Thoracic aorta (tissue), 2 donors: ENCODE results near the gene NHSL2. TPM values are rescaled to one million over a fixed set of nuclear protein-coding genes. Genes with fewer than 3 reads are reported as not detected.
A peak's percentile ranks its signal among the peaks of the same experiment; 100 is the strongest.

Experiments used
- ATAC-seq: fragments of 150-250 bp; one replicate; pipeline ENCODE4 v1.8.0; 2017; ENCODE audit warnings: low read depth; ENCODE audit not compliant: insufficient number of reproducible peaks, low FRiP score
- DNase-seq: peaks from one replicate; pipeline ENCODE4 v3.0.0-alpha.2; 2020; ENCODE audit warnings: low spot score
- H3K27ac ChIP-seq, 2 donors: fragments of 200-600 bp; sonication (generic); 1 replicate in 1 of 2; 2 replicates in 1 of 2; pipeline ENCODE4 v1.5.1; 2016; ENCODE audit warnings: mild to moderate bottlenecking in 2 of 2, moderate library complexity in 2 of 2
- H3K27me3 ChIP-seq: fragments of 200-600 bp; sonication (generic); replicated peaks from 2 replicates; pipeline ENCODE4 v1.6.0; 2016; ENCODE audit warnings: mild to moderate bottlenecking; ENCODE audit not compliant: insufficient read depth
- H3K36me3 ChIP-seq: fragments of 200-600 bp; sonication (generic); one replicate; pipeline ENCODE4 v1.5.1; 2016
- H3K4me1 ChIP-seq, 2 donors: fragments of 200-600 bp; sonication (generic); 1 replicate in 1 of 2; 2 replicates in 1 of 2; pipeline versions ENCODE4 v1.5.1 to v1.6.0; 2016; ENCODE audit warnings: low read depth in 2 of 2, mild to moderate bottlenecking in 1 of 2; ENCODE audit not compliant: control insufficient read depth in 1 of 2
- H3K4me3 ChIP-seq: fragments of 200-600 bp; sonication (generic); 2 replicates; pipeline ENCODE4 v1.5.1; 2016; ENCODE audit warnings: mild to moderate bottlenecking
- H3K9me3 ChIP-seq: fragments of 200-600 bp; sonication (generic); 2 replicates; pipeline ENCODE4 v1.5.1; 2016
- CTCF ChIP-seq: fragments of 200-600 bp; sonication (generic); IDR thresholded peaks from one replicate; pipeline ENCODE4 v1.5.1; 2019; ENCODE audit warnings: antibody characterized with exemption
- total RNA-seq, 2 donors: library from RNA; depleted of rRNA; stranded (reverse); fragments of >200 nt; gene quantifications; one replicate each; pipeline versions ENCODE4 v1.1.0 to v1.2.3, GENCODE V29; 2016

NHSL2 gene
- total RNA-seq, 2 donors from 2014 or later: 15.0 to 16.5 TPM

- no peak for TF ChIP-seq CTCF
- H3K4me1 ChIP-seq: peaks cover 8 to 17% of the 10 kb centered on the region in 2 donors
- H3K27ac ChIP-seq: no peak overlapping the region
- DNase-seq: no peak
- no peak for ATAC-seq
- H3K27me3 ChIP-seq: no peaks in the 10 kb centered on the region
- H3K4me3 ChIP-seq: no peak overlapping the region
- no peaks in the 10 kb centered on the region for H3K36me3 ChIP-seq
- H3K9me3 ChIP-seq: no peaks in the 10 kb centered on the region
These were observed 127.0 kb downstream of the NHSL2 start for GRCh38 chrX:72037601-72038000.

- Histone ChIP-seq H3K9me3 (no peaks in the 10 kb centered on the region), H3K4me3 (no peak overlapping the region), H3K36me3 (no peaks in the 10 kb centered on the region), H3K27me3 (no peaks in the 10 kb centered on the region), H3K4me1 (peaks cover 8 to 20% of the 10 kb centered on the region in 2 donors), H3K27ac (no peak overlapping the region)
- ATAC-seq (no peak), DNase-seq (no peak)
- TF ChIP-seq CTCF: no peak
These were observed 127.4 kb downstream of the NHSL2 start for GRCh38 chrX:72038016-72038415.

- H3K36me3 ChIP-seq: no peaks in the 10 kb centered on the region
- H3K4me3 ChIP-seq: no peak overlapping the region
- H3K27me3 ChIP-seq: no peaks in the 10 kb centered on the region
- H3K27ac ChIP-seq: no peak overlapping the region
- TF ChIP-seq CTCF: no peak
- no peak for ATAC-seq
- H3K4me1 ChIP-seq: peaks cover 8 to 20% of the 10 kb centered on the region in 2 donors
- no peak for DNase-seq
- H3K9me3 ChIP-seq: no peaks in the 10 kb centered on the region
These were observed 128.2 kb downstream of the NHSL2 start for GRCh38 chrX:72038868-72039267.

- no peak overlapping the region for H3K4me3 ChIP-seq
- peak overlapping the region; percentile 66 to 78 for H3K27ac ChIP-seq
- H3K27me3 ChIP-seq: no peaks in the 10 kb centered on the region
- no peak for TF ChIP-seq CTCF
- DNase-seq (no peak), ATAC-seq (no peak)
- H3K4me1 ChIP-seq: peaks cover 11 to 27% of the 10 kb centered on the region in 2 donors
- no peaks in the 10 kb centered on the region for H3K9me3 ChIP-seq
- H3K36me3 ChIP-seq: no peaks in the 10 kb centered on the region
These were observed 129.9 kb downstream of the NHSL2 start for GRCh38 chrX:72040506-72040905.

GRCh38 chrX:72041176-72041575 lies 130.5 kb downstream of the NHSL2 start:
- no peak for ATAC-seq
- H3K27ac ChIP-seq: peak overlapping the region; percentile 66 to 78
- DNase-seq: no peak

More at GRCh38 chrX:72041176-72041575, 130.5 kb downstream of the NHSL2 start:
- Histone ChIP-seq H3K4me3 (no peak overlapping the region), H3K4me1 (peaks cover 13 to 34% of the 10 kb centered on the region in 2 donors), H3K9me3 (no peaks in the 10 kb centered on the region), H3K27me3 (no peaks in the 10 kb centered on the region), H3K36me3 (no peaks in the 10 kb centered on the region)
- TF ChIP-seq CTCF: no peak
